ENCODE results near the gene ATP1A3.

The ATP1A3 gene

GRCh38 chr19:41928754-41929535, 65.1 kb downstream of the ATP1A3 start:
- no peak for DNase-seq (ENCODE audit: low read depth, low spot score)

GRCh38 chr19:41928221-41928683, 65.8 kb downstream of the ATP1A3 start, which contains the start of gene ERFL:
TSS of gene ERFL (minus strand) at chr19:41928449. CDS start at chr19:41912919, 15,530 bp downstream.
- DNase-seq (ENCODE audit: low read depth, low spot score) = no peak

- DNase-seq (ENCODE audit: low read depth, low spot score) = no peak
These were observed 66.4 kb downstream of the ATP1A3 start for GRCh38 chr19:41927497-41928192.

- no peak for DNase-seq (ENCODE audit: low read depth, low spot score)
These were observed 67.1 kb downstream of the ATP1A3 start for GRCh38 chr19:41926763-41927496.

GRCh38 chr19:41926028-41926762, 67.8 kb downstream of the ATP1A3 start:
- DNase-seq (ENCODE audit: low read depth, low spot score) = no peak

- no peak for DNase-seq (ENCODE audit: low read depth, low spot score)
These were observed 68.6 kb downstream of the ATP1A3 start for GRCh38 chr19:41925208-41926003.

GRCh38 chr19:41924151-41925145, 69.6 kb downstream of the ATP1A3 start:
- DNase-seq (ENCODE audit: low read depth, low spot score) = no peak

- no peak for DNase-seq (ENCODE audit: low read depth, low spot score)
These were observed 70.8 kb downstream of the ATP1A3 start for GRCh38 chr19:41923045-41923788.

GRCh38 chr19:41922585-41922984, 71.4 kb downstream of the ATP1A3 start:
- DNase-seq (ENCODE audit: low read depth, low spot score) = no peak

- DNase-seq (ENCODE audit: low read depth, low spot score) = no peak
These were observed 72.2 kb downstream of the ATP1A3 start for GRCh38 chr19:41921577-41922576.

GRCh38 chr19:41920882-41921576, 73.0 kb downstream of the ATP1A3 start:
- no peak for DNase-seq (ENCODE audit: low read depth, low spot score)

- DNase-seq (ENCODE audit: low read depth, low spot score) = no peak
These were observed 73.9 kb downstream of the ATP1A3 start for GRCh38 chr19:41919948-41920712.

- no peak for DNase-seq (ENCODE audit: low read depth, low spot score)
These were observed 75.3 kb downstream of the ATP1A3 start for GRCh38 chr19:41918653-41919244.

- no peak for DNase-seq (ENCODE audit: low read depth, low spot score)
These were observed 75.9 kb downstream of the ATP1A3 start for GRCh38 chr19:41918095-41918494.

GRCh38 chr19:41917676-41918075, 76.4 kb downstream of the ATP1A3 start:
- no peak for DNase-seq (ENCODE audit: low read depth, low spot score)
